MCF 10A (cell line): ENCODE results near the gene CNTN2. TPM values are rescaled to one million over a fixed set of nuclear protein-coding genes. Genes with fewer than 3 reads are reported as not detected.

Experiments
- BruUV-seq: library from RNA; stranded (reverse); fragments of 400-500 nt; replicated peaks from 2 replicates; lab custom pipeline; 2021; lab: Mats Ljungman, UMichigan
- CTCF ChIA-PET: fragments of 300-600 bp; sonication (Branson Sonifier 250); formaldehyde crosslinking; extraction: SDS; loops from one replicate; lab custom pipeline; 2021; ENCODE audit warnings: antibody characterized with exemption, inconsistent platforms; lab: Yijun Ruan, JAX
- POLR2A ChIA-PET: fragments of 300-600, 350-650 bp; sonication (Branson Sonifier 250); formaldehyde crosslinking; extraction: SDS; loops from one replicate; lab custom pipeline; 2020; ENCODE audit warnings: antibody characterized with exemption, inconsistent platforms; lab: Yijun Ruan, JAX
- DNase-seq: peaks from one replicate; pipeline ENCODE4 v3.0.0-alpha.2; 2018; ENCODE audit not compliant: unreplicated experiment
- H3K27ac Mint-ChIP-seq: one replicate; pipeline ENCODE4 v1.8.0; 2022; ENCODE audit warnings: mild to moderate bottlenecking, low read depth, mixed read lengths; ENCODE audit not compliant: unreplicated experiment
- H3K27me3 Mint-ChIP-seq: one replicate; pipeline ENCODE4 v1.8.0; 2022; ENCODE audit warnings: mixed read lengths; ENCODE audit not compliant: insufficient read depth, unreplicated experiment
- H3K36me3 Mint-ChIP-seq: one replicate; pipeline ENCODE4 v1.8.0; 2022; ENCODE audit warnings: mild to moderate bottlenecking, moderate library complexity, mixed read lengths; ENCODE audit not compliant: insufficient read depth, unreplicated experiment
- H3K4me1 Mint-ChIP-seq: one replicate; pipeline ENCODE4 v1.8.0; 2022; ENCODE audit warnings: mixed read lengths; ENCODE audit not compliant: insufficient read depth, unreplicated experiment
- H3K4me3 Mint-ChIP-seq: one replicate; pipeline ENCODE4 v1.8.0; 2022; ENCODE audit warnings: mild to moderate bottlenecking, moderate library complexity, mixed read lengths; ENCODE audit not compliant: unreplicated experiment
- H3K9me3 Mint-ChIP-seq: one replicate; pipeline ENCODE4 v1.8.0; 2022; ENCODE audit warnings: mixed read lengths; ENCODE audit not compliant: unreplicated experiment
- intact Hi-C: fragments of 100-400 bp; cut with micrococcal nuclease; formaldehyde crosslinking; loops from 2 replicates; pipeline ENCODE4 v1.14.1; 2022
- total RNA-seq: library from RNA; stranded (reverse); gene quantifications from 2 replicates; pipeline ENCODE4 v1.2.3, GENCODE V29; 2022
- TF ChIP-seq, protein P1 (sequence below): fragments of 200-600 bp; IDR thresholded peaks from one replicate; pipeline ENCODE4 v1.8.0; 2022; ENCODE audit warnings: antibody characterized with exemption, mild to moderate bottlenecking; ENCODE audit not compliant: unreplicated experiment

The CNTN2 gene
- total RNA-seq, 1 experiment from 2014 or later: 0.05 TPM

DNA sequence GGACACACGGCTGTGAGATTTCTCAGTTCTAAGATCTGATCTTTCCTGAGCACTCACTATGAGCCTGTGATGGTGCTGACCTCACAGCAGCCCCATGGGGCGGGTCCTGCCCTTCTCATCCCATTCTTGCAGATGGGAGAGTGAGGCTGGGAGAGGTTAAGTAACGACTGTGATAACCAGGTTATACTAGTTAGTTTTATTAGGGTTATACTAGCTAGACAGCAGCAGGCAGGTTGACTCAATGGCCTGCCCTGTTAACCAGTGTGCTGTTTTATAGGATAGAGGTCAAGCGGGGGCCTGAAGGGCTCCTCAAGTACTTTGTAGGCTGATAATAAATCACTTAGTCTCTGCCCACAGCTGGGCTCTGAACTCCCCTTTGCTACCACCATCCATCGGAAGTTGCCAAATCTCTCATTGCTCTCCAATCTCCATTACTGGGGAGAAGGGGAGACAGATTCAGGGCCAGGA lies 4.8 kb downstream of the CNTN2 start:
- ChIA-PET POLR2A (no interaction called here), CTCF (interaction anchor here (0.9 to 8.7 kb wide), 3 partner anchors 14 to 495 kb away, joined by 3 to 111 read pairs (median 3); no protein-coding TSS in a partner anchor)
- Mint-ChIP-seq H3K4me1 (no peaks in the 10 kb centered on the region), H3K27me3 (peaks cover 100% of the 10 kb centered on the region), H3K4me3 (no peak overlapping the region), H3K27ac (no peak overlapping the region), H3K9me3 (no peaks in the 10 kb centered on the region), H3K36me3 (no peaks in the 10 kb centered on the region)
- intact Hi-C loops: no loop called here
- DNase-seq: no peak
- TF ChIP-seq, protein P1, sequence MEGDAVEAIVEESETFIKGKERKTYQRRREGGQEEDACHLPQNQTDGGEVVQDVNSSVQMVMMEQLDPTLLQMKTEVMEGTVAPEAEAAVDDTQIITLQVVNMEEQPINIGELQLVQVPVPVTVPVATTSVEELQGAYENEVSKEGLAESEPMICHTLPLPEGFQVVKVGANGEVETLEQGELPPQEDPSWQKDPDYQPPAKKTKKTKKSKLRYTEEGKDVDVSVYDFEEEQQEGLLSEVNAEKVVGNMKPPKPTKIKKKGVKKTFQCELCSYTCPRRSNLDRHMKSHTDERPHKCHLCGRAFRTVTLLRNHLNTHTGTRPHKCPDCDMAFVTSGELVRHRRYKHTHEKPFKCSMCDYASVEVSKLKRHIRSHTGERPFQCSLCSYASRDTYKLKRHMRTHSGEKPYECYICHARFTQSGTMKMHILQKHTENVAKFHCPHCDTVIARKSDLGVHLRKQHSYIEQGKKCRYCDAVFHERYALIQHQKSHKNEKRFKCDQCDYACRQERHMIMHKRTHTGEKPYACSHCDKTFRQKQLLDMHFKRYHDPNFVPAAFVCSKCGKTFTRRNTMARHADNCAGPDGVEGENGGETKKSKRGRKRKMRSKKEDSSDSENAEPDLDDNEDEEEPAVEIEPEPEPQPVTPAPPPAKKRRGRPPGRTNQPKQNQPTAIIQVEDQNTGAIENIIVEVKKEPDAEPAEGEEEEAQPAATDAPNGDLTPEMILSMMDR: no peak
- BruUV-seq: no TSS peak

DNA sequence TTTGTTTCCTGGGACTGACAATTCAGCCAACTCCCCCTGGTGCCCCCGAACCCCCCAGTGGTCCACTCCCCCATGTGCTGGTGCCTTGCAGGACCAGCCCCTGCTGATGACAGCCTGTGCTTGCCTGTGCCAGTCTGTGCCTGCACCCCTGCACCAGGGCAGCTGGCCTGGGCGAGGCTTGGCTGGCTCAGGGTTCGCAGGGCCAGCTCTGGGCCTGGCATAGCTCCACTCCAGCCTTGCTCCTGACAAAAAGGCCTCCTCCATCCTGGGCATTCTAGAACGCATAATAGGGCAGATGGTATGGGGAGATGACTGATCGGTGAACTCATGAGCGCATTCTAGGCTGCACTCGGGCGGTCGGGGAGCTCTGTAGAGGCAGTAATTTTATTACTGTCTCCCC lies 5.4 kb downstream of the CNTN2 start:
- CTCF ChIA-PET: interaction anchor here (0.9 to 8.7 kb wide), 4 partner anchors 14 to 495 kb away, joined by 3 to 111 read pairs (median 4); no protein-coding TSS in a partner anchor
- POLR2A ChIA-PET: interaction anchor here (1.3 kb wide), 1 partner anchor 11 kb away, joined by 4 read pairs; no protein-coding TSS in a partner anchor
- intact Hi-C loops: no loop called here
- BruUV-seq: no TSS peak
- no peak overlapping the region for H3K4me3 Mint-ChIP-seq
- H3K36me3 Mint-ChIP-seq: no peaks in the 10 kb centered on the region
- no peak overlapping the region for H3K27ac Mint-ChIP-seq
- TF ChIP-seq, protein P1: no peak
- no peaks in the 10 kb centered on the region for H3K4me1 Mint-ChIP-seq
- peaks cover 100% of the 10 kb centered on the region for H3K27me3 Mint-ChIP-seq
- H3K9me3 Mint-ChIP-seq: no peaks in the 10 kb centered on the region
- DNase-seq: no peak

DNA sequence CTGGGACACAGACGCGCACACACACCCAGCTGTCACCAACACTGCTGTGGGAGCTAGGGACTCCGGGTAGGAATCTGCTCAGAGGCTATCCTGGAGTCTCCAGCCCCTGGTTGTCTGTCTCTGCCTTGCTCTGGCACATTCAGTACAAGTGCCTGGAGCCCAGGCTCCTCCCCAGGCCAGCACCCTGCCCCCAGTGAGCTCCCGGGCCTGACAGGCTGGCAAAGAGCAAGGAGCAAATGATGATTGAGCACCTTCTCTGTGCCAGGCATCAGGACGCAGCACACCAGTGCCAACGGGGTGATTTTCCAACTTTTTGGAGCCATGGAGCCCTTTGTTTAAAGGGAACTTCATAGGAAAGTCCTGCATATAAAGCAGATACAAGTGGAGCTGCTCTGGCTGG lies 6.5 kb downstream of the CNTN2 start:
- no peak overlapping the region for H3K4me3 Mint-ChIP-seq
- intact Hi-C loops: no loop called here
- no peak for DNase-seq
- ChIA-PET CTCF (interaction anchor here (0.5 to 8.7 kb wide), 6 partner anchors 12 to 586 kb away, joined by 3 to 111 read pairs (median 3); no protein-coding TSS in a partner anchor), POLR2A (interaction anchor here (1.3 kb wide), 1 partner anchor 12 kb away, joined by 4 read pairs; no protein-coding TSS in a partner anchor)
- no peaks in the 10 kb centered on the region for H3K36me3 Mint-ChIP-seq
- TF ChIP-seq, protein P1: no peak
- H3K4me1 Mint-ChIP-seq: no peaks in the 10 kb centered on the region
- no peak overlapping the region for H3K27ac Mint-ChIP-seq
- H3K27me3 Mint-ChIP-seq: peaks cover 100% of the 10 kb centered on the region
- no TSS peak for BruUV-seq
- no peaks in the 10 kb centered on the region for H3K9me3 Mint-ChIP-seq

DNA sequence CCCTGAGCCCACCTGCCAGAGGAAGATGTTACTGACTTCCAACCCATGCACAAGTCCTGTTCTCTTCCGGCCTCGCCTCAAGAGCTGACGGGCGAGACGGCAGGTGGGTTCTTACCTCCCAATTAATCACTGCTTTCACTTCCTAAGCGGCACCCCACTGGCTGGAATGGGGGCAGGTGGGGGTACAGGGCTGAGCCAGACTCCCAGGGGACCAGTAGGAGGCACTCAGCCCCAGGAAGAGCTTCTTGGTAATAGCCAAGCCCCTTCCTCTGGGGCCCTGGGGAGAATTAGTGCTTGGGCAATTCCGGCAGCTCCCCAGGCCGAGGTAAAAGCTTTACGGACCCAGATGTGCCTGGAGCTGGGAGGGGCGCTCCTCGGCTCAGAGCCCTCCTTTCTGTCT lies 9.7 kb downstream of the CNTN2 start:
- H3K27ac Mint-ChIP-seq: no peak overlapping the region
- POLR2A ChIA-PET: interaction anchor here (0.6 to 1.2 kb wide), 3 partner anchors 10 to 53 kb away, joined by 3 read pairs; no protein-coding TSS in a partner anchor
- no peaks in the 10 kb centered on the region for H3K36me3 Mint-ChIP-seq
- CTCF ChIA-PET: interaction anchor here (0.6 to 8.7 kb wide), 10 partner anchors 9 to 258 kb away, joined by 3 to 111 read pairs (median 3); partner anchors contain the start of gene CNTN2
- no peak for DNase-seq
- TF ChIP-seq, protein P1: no peak
- intact Hi-C loops: no loop called here
- H3K9me3 Mint-ChIP-seq: no peaks in the 10 kb centered on the region
- H3K4me1 Mint-ChIP-seq: no peaks in the 10 kb centered on the region
- no TSS peak for BruUV-seq
- H3K4me3 Mint-ChIP-seq: no peak overlapping the region
- H3K27me3 Mint-ChIP-seq: peaks cover 100% of the 10 kb centered on the region
